ENCODE measurements around the gene TREX2.

TREX2 gene

DNA sequence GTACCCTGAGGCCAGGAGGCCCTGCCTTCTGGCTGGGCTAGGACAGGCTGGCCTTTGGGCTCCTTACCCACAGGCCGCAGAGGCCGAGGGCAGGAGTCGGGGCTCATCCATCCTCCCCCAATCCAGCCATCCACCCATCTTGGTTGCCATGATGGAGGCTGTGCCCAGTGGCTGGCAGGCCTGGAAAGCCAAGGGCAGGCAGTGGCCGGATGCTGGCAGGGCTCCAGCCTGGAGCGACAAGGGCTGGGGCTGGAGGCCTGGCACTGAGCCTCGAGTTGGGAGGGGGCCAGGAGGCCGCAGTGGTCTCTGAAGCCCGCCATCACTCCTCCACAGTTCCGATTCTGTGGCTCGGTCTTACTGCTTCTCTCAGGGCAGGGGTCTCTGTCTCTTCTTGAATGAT lies 40.3 kb upstream of the TREX2 start:
- TF ChIP-seq POLR2A (IDR thresholded peaks at IDR 0.05; ENCODE audit: extremely low read depth, insufficient read length) = no peak
- no peak for TF ChIP-seq MYC (IDR thresholded peaks at IDR 0.05; ENCODE audit: low read depth, low read length)
- no peak for TF ChIP-seq MAX (IDR thresholded peaks at IDR 0.05; ENCODE audit: low read depth, low read length)
- TF ChIP-seq, protein P1, sequence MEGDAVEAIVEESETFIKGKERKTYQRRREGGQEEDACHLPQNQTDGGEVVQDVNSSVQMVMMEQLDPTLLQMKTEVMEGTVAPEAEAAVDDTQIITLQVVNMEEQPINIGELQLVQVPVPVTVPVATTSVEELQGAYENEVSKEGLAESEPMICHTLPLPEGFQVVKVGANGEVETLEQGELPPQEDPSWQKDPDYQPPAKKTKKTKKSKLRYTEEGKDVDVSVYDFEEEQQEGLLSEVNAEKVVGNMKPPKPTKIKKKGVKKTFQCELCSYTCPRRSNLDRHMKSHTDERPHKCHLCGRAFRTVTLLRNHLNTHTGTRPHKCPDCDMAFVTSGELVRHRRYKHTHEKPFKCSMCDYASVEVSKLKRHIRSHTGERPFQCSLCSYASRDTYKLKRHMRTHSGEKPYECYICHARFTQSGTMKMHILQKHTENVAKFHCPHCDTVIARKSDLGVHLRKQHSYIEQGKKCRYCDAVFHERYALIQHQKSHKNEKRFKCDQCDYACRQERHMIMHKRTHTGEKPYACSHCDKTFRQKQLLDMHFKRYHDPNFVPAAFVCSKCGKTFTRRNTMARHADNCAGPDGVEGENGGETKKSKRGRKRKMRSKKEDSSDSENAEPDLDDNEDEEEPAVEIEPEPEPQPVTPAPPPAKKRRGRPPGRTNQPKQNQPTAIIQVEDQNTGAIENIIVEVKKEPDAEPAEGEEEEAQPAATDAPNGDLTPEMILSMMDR (IDR thresholded peaks at IDR 0.05; ENCODE audit: low read depth, low read length) = no peak
- no peak overlapping the region for H3K4me3 ChIP-seq (ENCODE audit: low read depth, low read length)
- no peak for DNase-seq (ENCODE audit: low read depth)

DNA sequence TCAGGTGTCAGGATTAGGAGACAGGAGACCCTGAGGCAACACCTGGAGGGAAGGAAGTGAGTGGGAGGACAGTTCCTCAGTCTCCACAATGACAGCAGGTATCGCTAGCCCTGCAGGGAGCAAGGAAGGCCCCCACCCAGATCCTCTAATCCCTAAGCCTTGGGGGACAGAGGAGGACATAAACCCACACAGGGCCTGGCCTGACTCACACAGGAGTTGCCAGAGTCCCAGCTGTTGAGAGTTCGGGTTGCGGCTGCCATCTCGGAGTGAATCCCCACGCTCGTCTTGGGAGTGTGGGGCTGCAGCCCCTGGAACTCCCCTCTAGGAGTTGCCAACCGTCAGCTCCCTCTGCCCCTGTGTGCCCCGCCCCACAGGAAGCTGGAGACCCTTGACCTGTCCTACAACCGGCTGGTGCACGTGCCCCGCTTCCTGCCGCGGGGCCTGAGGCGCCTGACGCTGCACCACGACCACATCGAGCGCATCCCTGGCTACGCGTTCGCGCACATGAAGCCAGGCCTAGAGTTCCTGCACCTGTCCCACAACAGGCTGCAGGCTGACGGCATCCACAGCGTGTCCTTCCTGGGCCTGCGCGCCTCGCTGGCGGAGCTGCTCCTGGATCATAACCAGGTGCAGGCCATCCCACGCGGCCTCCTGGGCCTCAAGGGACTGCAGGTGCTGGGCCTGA lies 39.7 kb upstream of the TREX2 start:
- no peak for TF ChIP-seq MAX (IDR thresholded peaks at IDR 0.05; ENCODE audit: low read depth, low read length)
- no peak overlapping the region for H3K4me3 ChIP-seq (ENCODE audit: low read depth, low read length)
- no peak for DNase-seq (ENCODE audit: low read depth)

GRCh38 chrX:153482376-153483015 lies 36.6 kb upstream of the TREX2 start:
- no peak overlapping the region for H3K4me3 ChIP-seq (ENCODE audit: low read depth, low read length)
- TF ChIP-seq MAX (IDR thresholded peaks at IDR 0.05; ENCODE audit: low read depth, low read length) (no peak), POLR2A (IDR thresholded peaks at IDR 0.05; ENCODE audit: extremely low read depth, insufficient read length) (no peak), MYC (IDR thresholded peaks at IDR 0.05; ENCODE audit: low read depth, low read length) (no peak)
- TF ChIP-seq, protein P1 (IDR thresholded peaks at IDR 0.05; ENCODE audit: low read depth, low read length) = no peak
- no peak for DNase-seq (ENCODE audit: low read depth)

GRCh38 chrX:153481043-153481442 lies 35.2 kb upstream of the TREX2 start:
- no peak for DNase-seq (ENCODE audit: low read depth)
- H3K4me3 ChIP-seq (ENCODE audit: low read depth, low read length) = no peak overlapping the region
- TF ChIP-seq MYC (IDR thresholded peaks at IDR 0.05; ENCODE audit: low read depth, low read length) = no peak
- TF ChIP-seq POLR2A (IDR thresholded peaks at IDR 0.05; ENCODE audit: extremely low read depth, insufficient read length) = no peak
- no peak for TF ChIP-seq MAX (IDR thresholded peaks at IDR 0.05; ENCODE audit: low read depth, low read length)
- TF ChIP-seq, protein P1 (IDR thresholded peaks at IDR 0.05; ENCODE audit: low read depth, low read length) = no peak

DNA sequence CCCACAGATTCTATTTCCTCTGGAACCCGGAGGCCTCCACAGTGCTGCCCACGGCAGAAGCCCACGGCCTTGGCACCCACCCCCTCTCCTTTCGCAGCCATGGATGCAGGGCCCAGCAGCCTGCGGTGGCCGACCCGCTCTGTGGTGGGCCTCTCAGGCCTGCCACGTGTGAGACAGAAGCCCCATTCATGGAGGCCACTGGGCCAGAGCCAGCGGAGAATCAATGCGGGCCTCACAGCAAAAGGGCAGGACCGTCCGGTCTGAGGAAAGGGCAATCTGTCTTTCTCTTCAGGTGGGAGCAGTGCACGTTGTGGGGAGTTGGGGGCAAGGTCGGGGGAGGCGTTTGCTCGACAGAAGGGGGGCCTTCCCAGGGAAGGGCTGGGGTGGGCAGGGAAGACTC lies 32.9 kb upstream of the TREX2 start:
- no peak for DNase-seq (ENCODE audit: low read depth)
- no peak overlapping the region for H3K4me3 ChIP-seq (ENCODE audit: low read depth, low read length)
- TF ChIP-seq, protein P1 (IDR thresholded peaks at IDR 0.05; ENCODE audit: low read depth, low read length) = no peak
- TF ChIP-seq MYC (IDR thresholded peaks at IDR 0.05; ENCODE audit: low read depth, low read length) (no peak), POLR2A (IDR thresholded peaks at IDR 0.05; ENCODE audit: extremely low read depth, insufficient read length) (no peak), MAX (IDR thresholded peaks at IDR 0.05; ENCODE audit: low read depth, low read length) (no peak)

GRCh38 chrX:153477901-153478300 lies 32.0 kb upstream of the TREX2 start:
- TF ChIP-seq POLR2A (IDR thresholded peaks at IDR 0.05; ENCODE audit: extremely low read depth, insufficient read length) = no peak
- no peak for TF ChIP-seq MYC (IDR thresholded peaks at IDR 0.05; ENCODE audit: low read depth, low read length)
- TF ChIP-seq, protein P1 (IDR thresholded peaks at IDR 0.05; ENCODE audit: low read depth, low read length) = no peak
- TF ChIP-seq MAX (IDR thresholded peaks at IDR 0.05; ENCODE audit: low read depth, low read length) = no peak
- no peak for DNase-seq (ENCODE audit: low read depth)
- no peak overlapping the region for H3K4me3 ChIP-seq (ENCODE audit: low read depth, low read length)
